H1 (cell line): ENCODE data around the gene GABBR1. TPM values are rescaled to one million over a fixed set of nuclear protein-coding genes. Genes with fewer than 3 reads are reported as not detected.

ENCODE experiments used
- ASH2L ChIP-seq: fragments of 200-600, 300-600 bp; sonication (generic); IDR thresholded peaks from one replicate; pipeline ENCODE4 v1.7.1; 2017; ENCODE audit warnings: low read length
- CBX5 ChIP-seq: fragments of 300-800, 300-1000 bp; sonication (generic); IDR thresholded peaks from 2 replicates; pipeline ENCODE4 v1.7.1; 2016; ENCODE audit warnings: antibody characterized with exemption, low read length, low read depth
- KDM5A ChIP-seq: fragments of 200-600 bp; IDR thresholded peaks from 2 replicates; pipeline ENCODE4 v1.7.1; 2012; ENCODE audit warnings: mild to moderate bottlenecking, low read length, inconsistent platforms, mixed read lengths
- SIX5 ChIP-seq: IDR thresholded peaks from 2 replicates; pipeline ENCODE4 v1.6.1; 2011; ENCODE audit warnings: mild to moderate bottlenecking, low read depth, low read length
- SRF ChIP-seq: IDR thresholded peaks from 2 replicates; pipeline ENCODE4 v1.6.1; 2011; ENCODE audit warnings: mild to moderate bottlenecking, low read depth, low read length, moderate library complexity
- YY1 ChIP-seq: IDR thresholded peaks from 2 replicates; pipeline ENCODE4 v1.6.1; 2011; ENCODE audit warnings: low read depth, mild to moderate bottlenecking, low read length
- polyA plus RNA-seq, 7 experiments: library from polyadenylated mRNA; depleted of rRNA in 3 of 7; stranded (reverse) in 5 of 7; unstranded in 2 of 7; fragments of >200 nt in 5 of 7; fragments of 200-250 nt in 2 of 7; gene quantifications; 1 replicate in 5 of 7; 2 replicates in 1 of 7; 4 replicates in 1 of 7; pipeline versions ENCODE4 v1.2.1 to v1.2.3, GENCODE V29; 2011 to 2013; ENCODE audit warnings: missing spikeins in 2 of 7, mixed read lengths in 2 of 7
- total RNA-seq: library from RNA; stranded (reverse); fragmentation: NEBNext Ultra II Directional; extraction: Animal tissue kit (Norgen Biotek cat#: 25700); gene quantifications from 2 replicates; pipeline ENCODE4 v1.2.1, GENCODE V29; 2021
- TF ChIP-seq, protein P1 (sequence below): fragments of 300-600 bp; sonication (generic); IDR thresholded peaks from 2 replicates; pipeline ENCODE4 v1.7.1; 2012; ENCODE audit warnings: low read length, moderate library complexity, mild to moderate bottlenecking, inconsistent platforms; ENCODE audit not compliant: insufficient replicate concordance

Gene GABBR1
- total and polyA plus RNA-seq, 2 of the 8 experiments (the other 6 are each of a cell fraction or from before 2014, with no cell fraction given) = 75.9 to 78.3 TPM

DNA sequence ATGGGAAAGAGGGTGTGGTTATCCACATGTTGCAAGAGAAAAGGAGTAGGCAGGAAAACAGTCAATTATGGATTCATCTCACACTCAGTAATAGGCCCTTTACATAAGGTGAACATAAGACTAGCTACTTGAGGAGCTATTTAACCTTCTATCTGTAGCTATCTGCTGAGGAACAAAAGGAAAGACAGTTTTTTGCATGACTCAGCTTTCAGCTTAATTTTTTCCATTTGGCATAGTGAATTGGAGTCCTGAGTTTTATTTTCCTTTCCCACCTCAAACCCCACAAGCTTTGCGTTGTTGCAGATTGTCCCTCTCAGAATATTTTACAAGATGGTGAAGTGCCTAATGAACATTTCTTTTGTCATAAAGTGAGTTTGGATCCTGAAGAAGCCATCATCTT lies 105.9 kb downstream of the GABBR1 start (continued):
- TF ChIP-seq, protein P1, sequence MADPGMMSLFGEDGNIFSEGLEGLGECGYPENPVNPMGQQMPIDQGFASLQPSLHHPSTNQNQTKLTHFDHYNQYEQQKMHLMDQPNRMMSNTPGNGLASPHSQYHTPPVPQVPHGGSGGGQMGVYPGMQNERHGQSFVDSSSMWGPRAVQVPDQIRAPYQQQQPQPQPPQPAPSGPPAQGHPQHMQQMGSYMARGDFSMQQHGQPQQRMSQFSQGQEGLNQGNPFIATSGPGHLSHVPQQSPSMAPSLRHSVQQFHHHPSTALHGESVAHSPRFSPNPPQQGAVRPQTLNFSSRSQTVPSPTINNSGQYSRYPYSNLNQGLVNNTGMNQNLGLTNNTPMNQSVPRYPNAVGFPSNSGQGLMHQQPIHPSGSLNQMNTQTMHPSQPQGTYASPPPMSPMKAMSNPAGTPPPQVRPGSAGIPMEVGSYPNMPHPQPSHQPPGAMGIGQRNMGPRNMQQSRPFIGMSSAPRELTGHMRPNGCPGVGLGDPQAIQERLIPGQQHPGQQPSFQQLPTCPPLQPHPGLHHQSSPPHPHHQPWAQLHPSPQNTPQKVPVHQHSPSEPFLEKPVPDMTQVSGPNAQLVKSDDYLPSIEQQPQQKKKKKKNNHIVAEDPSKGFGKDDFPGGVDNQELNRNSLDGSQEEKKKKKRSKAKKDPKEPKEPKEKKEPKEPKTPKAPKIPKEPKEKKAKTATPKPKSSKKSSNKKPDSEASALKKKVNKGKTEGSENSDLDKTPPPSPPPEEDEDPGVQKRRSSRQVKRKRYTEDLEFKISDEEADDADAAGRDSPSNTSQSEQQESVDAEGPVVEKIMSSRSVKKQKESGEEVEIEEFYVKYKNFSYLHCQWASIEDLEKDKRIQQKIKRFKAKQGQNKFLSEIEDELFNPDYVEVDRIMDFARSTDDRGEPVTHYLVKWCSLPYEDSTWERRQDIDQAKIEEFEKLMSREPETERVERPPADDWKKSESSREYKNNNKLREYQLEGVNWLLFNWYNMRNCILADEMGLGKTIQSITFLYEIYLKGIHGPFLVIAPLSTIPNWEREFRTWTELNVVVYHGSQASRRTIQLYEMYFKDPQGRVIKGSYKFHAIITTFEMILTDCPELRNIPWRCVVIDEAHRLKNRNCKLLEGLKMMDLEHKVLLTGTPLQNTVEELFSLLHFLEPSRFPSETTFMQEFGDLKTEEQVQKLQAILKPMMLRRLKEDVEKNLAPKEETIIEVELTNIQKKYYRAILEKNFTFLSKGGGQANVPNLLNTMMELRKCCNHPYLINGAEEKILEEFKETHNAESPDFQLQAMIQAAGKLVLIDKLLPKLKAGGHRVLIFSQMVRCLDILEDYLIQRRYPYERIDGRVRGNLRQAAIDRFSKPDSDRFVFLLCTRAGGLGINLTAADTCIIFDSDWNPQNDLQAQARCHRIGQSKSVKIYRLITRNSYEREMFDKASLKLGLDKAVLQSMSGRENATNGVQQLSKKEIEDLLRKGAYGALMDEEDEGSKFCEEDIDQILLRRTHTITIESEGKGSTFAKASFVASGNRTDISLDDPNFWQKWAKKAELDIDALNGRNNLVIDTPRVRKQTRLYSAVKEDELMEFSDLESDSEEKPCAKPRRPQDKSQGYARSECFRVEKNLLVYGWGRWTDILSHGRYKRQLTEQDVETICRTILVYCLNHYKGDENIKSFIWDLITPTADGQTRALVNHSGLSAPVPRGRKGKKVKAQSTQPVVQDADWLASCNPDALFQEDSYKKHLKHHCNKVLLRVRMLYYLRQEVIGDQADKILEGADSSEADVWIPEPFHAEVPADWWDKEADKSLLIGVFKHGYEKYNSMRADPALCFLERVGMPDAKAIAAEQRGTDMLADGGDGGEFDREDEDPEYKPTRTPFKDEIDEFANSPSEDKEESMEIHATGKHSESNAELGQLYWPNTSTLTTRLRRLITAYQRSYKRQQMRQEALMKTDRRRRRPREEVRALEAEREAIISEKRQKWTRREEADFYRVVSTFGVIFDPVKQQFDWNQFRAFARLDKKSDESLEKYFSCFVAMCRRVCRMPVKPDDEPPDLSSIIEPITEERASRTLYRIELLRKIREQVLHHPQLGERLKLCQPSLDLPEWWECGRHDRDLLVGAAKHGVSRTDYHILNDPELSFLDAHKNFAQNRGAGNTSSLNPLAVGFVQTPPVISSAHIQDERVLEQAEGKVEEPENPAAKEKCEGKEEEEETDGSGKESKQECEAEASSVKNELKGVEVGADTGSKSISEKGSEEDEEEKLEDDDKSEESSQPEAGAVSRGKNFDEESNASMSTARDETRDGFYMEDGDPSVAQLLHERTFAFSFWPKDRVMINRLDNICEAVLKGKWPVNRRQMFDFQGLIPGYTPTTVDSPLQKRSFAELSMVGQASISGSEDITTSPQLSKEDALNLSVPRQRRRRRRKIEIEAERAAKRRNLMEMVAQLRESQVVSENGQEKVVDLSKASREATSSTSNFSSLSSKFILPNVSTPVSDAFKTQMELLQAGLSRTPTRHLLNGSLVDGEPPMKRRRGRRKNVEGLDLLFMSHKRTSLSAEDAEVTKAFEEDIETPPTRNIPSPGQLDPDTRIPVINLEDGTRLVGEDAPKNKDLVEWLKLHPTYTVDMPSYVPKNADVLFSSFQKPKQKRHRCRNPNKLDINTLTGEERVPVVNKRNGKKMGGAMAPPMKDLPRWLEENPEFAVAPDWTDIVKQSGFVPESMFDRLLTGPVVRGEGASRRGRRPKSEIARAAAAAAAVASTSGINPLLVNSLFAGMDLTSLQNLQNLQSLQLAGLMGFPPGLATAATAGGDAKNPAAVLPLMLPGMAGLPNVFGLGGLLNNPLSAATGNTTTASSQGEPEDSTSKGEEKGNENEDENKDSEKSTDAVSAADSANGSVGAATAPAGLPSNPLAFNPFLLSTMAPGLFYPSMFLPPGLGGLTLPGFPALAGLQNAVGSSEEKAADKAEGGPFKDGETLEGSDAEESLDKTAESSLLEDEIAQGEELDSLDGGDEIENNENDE = no peak
- no peak for TF ChIP-seq ASH2L
- TF ChIP-seq SRF = no peak
- no peak for TF ChIP-seq YY1
- no peak for TF ChIP-seq CBX5
- TF ChIP-seq SIX5 = no peak
- TF ChIP-seq KDM5A = no peak
